ENCODE results near the gene SHH. TPM values are rescaled to one million over a fixed set of nuclear protein-coding genes. Genes with fewer than 3 reads are reported as not detected.

The SHH gene
- total RNA-seq, 2 experiments from 2014 or later, result not detected

GRCh38 chr7:155765458-155765857 lies 46.8 kb downstream of the SHH start:
- peak overlapping the region; percentile 97 for H3K27ac Mint-ChIP-seq
- DNase-seq, result no peak
- H3K36me3 Mint-ChIP-seq (ENCODE audit: low read depth), result peaks cover 55% of the 10 kb centered on the region
- no peaks in the 10 kb centered on the region for H3K27me3 Mint-ChIP-seq
- ChIA-PET POLR2A (no interaction called here), CTCF (interaction anchor here (0.7 to 3.9 kb wide), 2 partner anchors 50 to 168 kb away, joined by 3 to 30 read pairs; no protein-coding TSS in a partner anchor)
- no peak overlapping the region for H3K4me3 Mint-ChIP-seq
- H3K4me1 Mint-ChIP-seq, result peaks cover 68% of the 10 kb centered on the region
- H3K9me3 Mint-ChIP-seq, result no peaks in the 10 kb centered on the region

DNA sequence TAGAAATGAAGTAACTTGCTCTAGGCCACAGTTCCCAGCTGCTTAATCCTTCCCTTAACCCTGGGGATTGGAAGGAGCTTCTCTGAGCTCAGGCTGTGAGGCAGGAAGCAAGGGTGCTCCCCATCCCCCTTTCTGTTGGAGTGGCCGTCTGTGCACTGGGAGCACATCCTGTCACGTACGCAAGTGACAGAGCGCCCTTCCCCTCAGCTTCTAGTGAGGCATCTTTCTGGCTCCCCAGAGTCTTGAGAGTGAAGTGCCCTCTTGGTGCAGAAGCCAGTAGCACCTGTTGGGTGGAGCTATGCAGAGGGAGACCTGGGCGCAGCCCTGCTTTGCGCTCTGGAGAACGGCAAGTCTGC lies 47.8 kb downstream of the SHH start:
- ChIA-PET POLR2A (interaction anchor here (0.6 kb wide), 1 partner anchor 559 kb away, joined by 3 read pairs; no protein-coding TSS in a partner anchor), CTCF (interaction anchor here (1.3 kb wide), 1 partner anchor 166 kb away, joined by 4 read pairs; no protein-coding TSS in a partner anchor)
- H3K4me3 Mint-ChIP-seq, result peak overlapping the region; percentile 70
- no peaks in the 10 kb centered on the region for H3K9me3 Mint-ChIP-seq
- H3K4me1 Mint-ChIP-seq, result peaks cover 75% of the 10 kb centered on the region
- peak; percentile 75 for DNase-seq
- no peaks in the 10 kb centered on the region for H3K27me3 Mint-ChIP-seq
- H3K27ac Mint-ChIP-seq, result peak overlapping the region; percentile 97
- peaks cover 57% of the 10 kb centered on the region for H3K36me3 Mint-ChIP-seq (ENCODE audit: low read depth)

GRCh38 chr7:155763691-155764437 lies 48.4 kb downstream of the SHH start:
- POLR2A ChIA-PET, result no interaction called here

GRCh38 chr7:155763122-155763521 lies 49.1 kb downstream of the SHH start:
- CTCF ChIA-PET, result interaction anchor here (0.8 kb wide), 1 partner anchor 283 kb away, joined by 3 read pairs; no protein-coding TSS in a partner anchor

More at GRCh38 chr7:155763691-155764437, 48.4 kb downstream of the SHH start:
- no peaks in the 10 kb centered on the region for H3K9me3 Mint-ChIP-seq
- CTCF ChIA-PET, result interaction anchor here (0.8 to 1.3 kb wide), 2 partner anchors 165 to 284 kb away, joined by 3 to 4 read pairs; no protein-coding TSS in a partner anchor
- peaks cover 75% of the 10 kb centered on the region for H3K4me1 Mint-ChIP-seq
- H3K36me3 Mint-ChIP-seq (ENCODE audit: low read depth), result peaks cover 59% of the 10 kb centered on the region
- DNase-seq, result peak; percentile 74
- peak overlapping the region; percentile 97 for H3K27ac Mint-ChIP-seq
- peak overlapping the region; percentile 70 for H3K4me3 Mint-ChIP-seq
- no peaks in the 10 kb centered on the region for H3K27me3 Mint-ChIP-seq

DNA sequence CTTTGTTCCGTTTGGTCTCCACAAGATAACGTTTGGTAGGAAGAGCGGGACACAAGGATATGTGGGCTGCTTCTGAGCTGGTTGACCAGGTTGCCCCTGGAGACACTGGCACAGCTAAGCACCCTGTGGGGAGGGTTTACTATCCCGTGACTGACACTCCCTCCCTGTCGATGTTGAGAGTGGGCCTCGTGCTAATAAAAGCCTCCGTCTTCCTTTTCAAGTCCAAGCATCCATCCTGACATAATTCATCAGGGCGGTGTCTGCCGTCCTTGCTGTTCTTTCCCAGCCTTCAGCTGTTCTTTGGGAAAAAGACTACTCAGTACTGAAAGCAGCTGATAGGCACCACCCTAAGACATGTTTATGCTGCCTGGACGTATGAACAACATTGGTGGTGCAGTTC lies 49.6 kb downstream of the SHH start:
- Mint-ChIP-seq H3K27ac (peak overlapping the region; percentile 97), H3K4me3 (peak overlapping the region; percentile 70), H3K27me3 (no peaks in the 10 kb centered on the region), H3K36me3 (ENCODE audit: low read depth) (peaks cover 65% of the 10 kb centered on the region), H3K4me1 (peaks cover 70% of the 10 kb centered on the region), H3K9me3 (no peaks in the 10 kb centered on the region)
- ChIA-PET POLR2A (no interaction called here), CTCF (interaction anchor here (1.0 to 1.5 kb wide), 2 partner anchors 164 to 391 kb away, joined by 3 read pairs; no protein-coding TSS in a partner anchor)
- DNase-seq, result no peak

More at GRCh38 chr7:155763122-155763521, 49.1 kb downstream of the SHH start:
- Mint-ChIP-seq H3K27ac (peak overlapping the region; percentile 97), H3K9me3 (no peaks in the 10 kb centered on the region), H3K27me3 (no peaks in the 10 kb centered on the region), H3K36me3 (ENCODE audit: low read depth) (peaks cover 63% of the 10 kb centered on the region), H3K4me3 (peak overlapping the region; percentile 70), H3K4me1 (peaks cover 72% of the 10 kb centered on the region)
- POLR2A ChIA-PET, result no interaction called here
- no peak for DNase-seq

DNA sequence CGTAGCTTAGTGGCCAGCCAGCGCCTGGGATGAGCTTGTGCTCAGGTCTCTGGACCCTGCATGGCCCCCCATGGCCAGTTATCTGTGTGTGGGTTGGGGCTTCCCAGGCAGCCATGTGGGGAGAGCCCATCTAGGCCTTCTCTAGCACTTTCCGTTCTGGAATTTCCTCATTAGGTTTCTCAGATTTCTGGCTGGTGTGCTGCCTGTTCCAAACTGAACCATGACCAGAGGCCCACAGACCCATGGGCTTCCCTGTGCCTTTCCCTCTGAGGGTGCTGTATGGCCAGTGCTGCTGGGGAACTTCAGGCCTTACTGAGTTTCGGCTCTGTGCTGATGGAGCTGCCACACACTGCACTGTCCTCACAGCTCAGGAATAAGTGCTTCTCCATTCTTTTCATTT lies 50.2 kb downstream of the SHH start:
- peak overlapping the region; percentile 97 for H3K27ac Mint-ChIP-seq
- CTCF ChIA-PET, result interaction anchor here (1.0 to 1.5 kb wide), 2 partner anchors 163 to 390 kb away, joined by 3 read pairs; no protein-coding TSS in a partner anchor
- H3K4me1 Mint-ChIP-seq, result peaks cover 65% of the 10 kb centered on the region
- H3K27me3 Mint-ChIP-seq, result no peaks in the 10 kb centered on the region
- H3K4me3 Mint-ChIP-seq, result no peak overlapping the region
- peaks cover 63% of the 10 kb centered on the region for H3K36me3 Mint-ChIP-seq (ENCODE audit: low read depth)
- H3K9me3 Mint-ChIP-seq, result no peaks in the 10 kb centered on the region
- POLR2A ChIA-PET, result no interaction called here
- DNase-seq, result no peak

DNA sequence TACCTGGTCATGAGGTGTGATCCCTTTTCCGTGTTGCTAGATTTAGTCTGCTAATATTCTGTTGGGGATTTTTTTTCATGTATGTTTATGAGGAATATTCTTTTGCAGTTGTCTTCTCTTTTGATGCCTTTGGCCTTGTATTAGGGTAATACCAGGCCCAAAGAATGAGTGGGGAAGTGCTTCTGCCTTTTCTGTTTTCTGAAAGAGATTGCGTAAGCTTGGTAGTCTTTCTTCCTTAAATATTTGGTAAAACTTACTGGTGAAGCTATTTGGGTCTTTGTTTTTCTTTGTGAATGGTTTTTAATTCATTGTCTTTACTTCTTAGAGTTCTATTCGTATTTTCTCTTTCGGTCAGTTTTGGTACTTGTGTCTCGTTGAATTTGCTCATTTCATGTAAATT lies 51.1 kb downstream of the SHH start:
- H3K27me3 Mint-ChIP-seq, result no peaks in the 10 kb centered on the region
- ChIA-PET CTCF (no interaction called here), POLR2A (no interaction called here)
- H3K36me3 Mint-ChIP-seq (ENCODE audit: low read depth), result peaks cover 69% of the 10 kb centered on the region
- no peak overlapping the region for H3K4me3 Mint-ChIP-seq
- H3K4me1 Mint-ChIP-seq, result peaks cover 63% of the 10 kb centered on the region
- no peak for DNase-seq
- no peak overlapping the region for H3K27ac Mint-ChIP-seq
- no peaks in the 10 kb centered on the region for H3K9me3 Mint-ChIP-seq

- no peak for DNase-seq
- H3K9me3 Mint-ChIP-seq, result no peaks in the 10 kb centered on the region
- H3K4me1 Mint-ChIP-seq, result peaks cover 56% of the 10 kb centered on the region
- H3K36me3 Mint-ChIP-seq (ENCODE audit: low read depth), result peaks cover 68% of the 10 kb centered on the region
- no peak overlapping the region for H3K4me3 Mint-ChIP-seq
- no peaks in the 10 kb centered on the region for H3K27me3 Mint-ChIP-seq
- H3K27ac Mint-ChIP-seq, result no peak overlapping the region
- POLR2A ChIA-PET, result no interaction called here
- CTCF ChIA-PET, result no interaction called here
These were observed 52.4 kb downstream of the SHH start for GRCh38 chr7:155759740-155760430.

DNA sequence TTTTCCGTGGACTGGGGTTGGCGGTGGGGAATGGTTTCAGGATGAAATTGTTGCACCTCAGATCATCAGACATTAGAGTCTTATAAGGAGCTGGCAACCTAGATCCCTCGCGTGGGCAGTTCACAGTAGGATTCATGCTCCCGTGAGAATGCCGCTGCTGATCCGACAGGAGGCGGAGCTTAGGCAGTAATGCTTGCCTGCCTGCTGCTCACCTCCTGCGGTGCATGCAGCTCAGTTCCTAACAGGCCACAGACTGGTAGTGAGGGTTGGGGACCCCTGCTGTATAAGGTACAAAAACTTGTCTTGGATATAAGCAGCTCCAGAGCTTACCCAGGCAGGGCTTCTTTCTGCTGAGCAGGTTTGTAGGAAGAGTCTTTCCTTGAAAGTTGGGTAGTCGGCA lies 53.9 kb downstream of the SHH start:
- Mint-ChIP-seq H3K36me3 (ENCODE audit: low read depth) (peaks cover 69% of the 10 kb centered on the region), H3K4me1 (peaks cover 52% of the 10 kb centered on the region), H3K27ac (no peak overlapping the region), H3K9me3 (no peaks in the 10 kb centered on the region), H3K27me3 (no peaks in the 10 kb centered on the region), H3K4me3 (no peak overlapping the region)
- ChIA-PET CTCF (no interaction called here), POLR2A (no interaction called here)
- no peak for DNase-seq

- H3K36me3 Mint-ChIP-seq (ENCODE audit: low read depth), result peaks cover 60% of the 10 kb centered on the region
- no peak overlapping the region for H3K27ac Mint-ChIP-seq
- no peaks in the 10 kb centered on the region for H3K27me3 Mint-ChIP-seq
- no peaks in the 10 kb centered on the region for H3K9me3 Mint-ChIP-seq
- no peak overlapping the region for H3K4me3 Mint-ChIP-seq
- DNase-seq, result no peak
- CTCF ChIA-PET, result no interaction called here
- H3K4me1 Mint-ChIP-seq, result peaks cover 48% of the 10 kb centered on the region
- POLR2A ChIA-PET, result no interaction called here
These were observed 55.9 kb downstream of the SHH start for GRCh38 chr7:155756322-155756721.

GRCh38 chr7:155755026-155755425 lies 57.2 kb downstream of the SHH start:
- POLR2A ChIA-PET, result no interaction called here
- Mint-ChIP-seq H3K9me3 (no peaks in the 10 kb centered on the region), H3K4me1 (peaks cover 43% of the 10 kb centered on the region), H3K4me3 (no peak overlapping the region), H3K36me3 (ENCODE audit: low read depth) (peaks cover 51% of the 10 kb centered on the region), H3K27me3 (no peaks in the 10 kb centered on the region), H3K27ac (no peak overlapping the region)
- no peak for DNase-seq
- CTCF ChIA-PET, result no interaction called here

DNA sequence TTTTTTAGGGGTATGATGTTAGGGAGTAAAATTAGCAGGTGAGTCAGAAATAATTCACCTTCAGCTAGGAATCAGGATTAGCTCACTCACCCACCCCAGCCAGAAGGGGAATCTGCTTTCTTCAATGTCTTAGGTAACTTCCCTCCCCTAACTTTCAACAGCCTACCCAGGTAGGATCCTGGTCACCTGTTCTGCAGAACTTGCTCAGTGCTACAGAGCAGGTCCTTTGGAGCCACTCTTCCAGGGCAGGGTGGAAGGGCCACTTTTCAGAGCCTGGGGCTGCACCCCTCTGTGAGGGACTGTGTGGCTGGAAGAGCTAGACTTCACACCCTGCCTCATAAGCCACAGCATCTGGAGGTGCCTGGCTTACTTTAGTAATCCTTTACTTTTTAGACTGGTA lies 58.1 kb downstream of the SHH start:
- peaks cover 47% of the 10 kb centered on the region for H3K4me1 Mint-ChIP-seq
- DNase-seq, result no peak
- H3K9me3 Mint-ChIP-seq, result no peaks in the 10 kb centered on the region
- no peak overlapping the region for H3K4me3 Mint-ChIP-seq
- ChIA-PET POLR2A (no interaction called here), CTCF (no interaction called here)
- H3K27me3 Mint-ChIP-seq, result no peaks in the 10 kb centered on the region
- H3K36me3 Mint-ChIP-seq (ENCODE audit: low read depth), result peaks cover 51% of the 10 kb centered on the region
- H3K27ac Mint-ChIP-seq, result no peak overlapping the region

- ChIA-PET CTCF (no interaction called here), POLR2A (no interaction called here)
- peaks cover 46% of the 10 kb centered on the region for H3K36me3 Mint-ChIP-seq (ENCODE audit: low read depth)
- no peak overlapping the region for H3K27ac Mint-ChIP-seq
- H3K4me3 Mint-ChIP-seq, result no peak overlapping the region
- no peaks in the 10 kb centered on the region for H3K9me3 Mint-ChIP-seq
- H3K4me1 Mint-ChIP-seq, result peaks cover 50% of the 10 kb centered on the region
- DNase-seq, result no peak
- H3K27me3 Mint-ChIP-seq, result no peaks in the 10 kb centered on the region
These were observed 58.8 kb downstream of the SHH start for GRCh38 chr7:155753446-155753965.
